Activated naive CD4-positive, alpha-beta T cell treated with anti-CD3 and anti-CD28 coated beads, Interleukin-2, amount 50 U/mL, for 24 hours (primary cell): ENCODE measurements around the gene NOTCH1.
"Not testable (repeated sequence)": the region's sequence is repeated elsewhere in the genome, so short reads cannot be mapped to it uniquely, and the experiment has no call there.

Experiments used
- H3K27ac Mint-ChIP-seq: one replicate; pipeline ENCODE4 v1.8.0; 2021; ENCODE audit warnings: mild to moderate bottlenecking, mixed read lengths
- H3K27me3 Mint-ChIP-seq: one replicate; pipeline ENCODE4 v1.8.0; 2021; ENCODE audit warnings: mixed read lengths
- H3K36me3 Mint-ChIP-seq: one replicate; pipeline ENCODE4 v1.8.0; 2021; ENCODE audit warnings: mixed read lengths
- H3K4me1 Mint-ChIP-seq: one replicate; pipeline ENCODE4 v1.8.0; 2021; ENCODE audit warnings: mixed read lengths
- H3K4me3 Mint-ChIP-seq: one replicate; pipeline ENCODE4 v1.8.0; 2021; ENCODE audit warnings: mild to moderate bottlenecking, mixed read lengths
- H3K9me3 Mint-ChIP-seq: one replicate; pipeline ENCODE4 v1.8.0; 2021; ENCODE audit warnings: mixed read lengths

The NOTCH1 gene

GRCh38 chr9:136570191-136570845 is 24.5 kb upstream of the NOTCH1 start:
- H3K4me3 Mint-ChIP-seq = no peak overlapping the region
- no peaks in the 10 kb centered on the region for H3K27me3 Mint-ChIP-seq
- H3K27ac Mint-ChIP-seq = no peak overlapping the region
- no peaks in the 10 kb centered on the region for H3K36me3 Mint-ChIP-seq
- H3K9me3 Mint-ChIP-seq = no peaks in the 10 kb centered on the region
- H3K4me1 Mint-ChIP-seq = no peaks in the 10 kb centered on the region

- Mint-ChIP-seq H3K27me3 (no peaks in the 10 kb centered on the region), H3K9me3 (no peaks in the 10 kb centered on the region), H3K4me1 (no peaks in the 10 kb centered on the region), H3K4me3 (no peak overlapping the region), H3K27ac (peak overlapping the region; percentile 25), H3K36me3 (no peaks in the 10 kb centered on the region)
Measured at GRCh38 chr9:136569526-136570148, 23.8 kb upstream of the NOTCH1 start.

GRCh38 chr9:136568288-136569081 is 22.6 kb upstream of the NOTCH1 start:
- Mint-ChIP-seq H3K4me1 (no peaks in the 10 kb centered on the region), H3K36me3 (no peaks in the 10 kb centered on the region), H3K27ac (no peak overlapping the region), H3K27me3 (no peaks in the 10 kb centered on the region), H3K4me3 (no peak overlapping the region), H3K9me3 (no peaks in the 10 kb centered on the region)

DNA sequence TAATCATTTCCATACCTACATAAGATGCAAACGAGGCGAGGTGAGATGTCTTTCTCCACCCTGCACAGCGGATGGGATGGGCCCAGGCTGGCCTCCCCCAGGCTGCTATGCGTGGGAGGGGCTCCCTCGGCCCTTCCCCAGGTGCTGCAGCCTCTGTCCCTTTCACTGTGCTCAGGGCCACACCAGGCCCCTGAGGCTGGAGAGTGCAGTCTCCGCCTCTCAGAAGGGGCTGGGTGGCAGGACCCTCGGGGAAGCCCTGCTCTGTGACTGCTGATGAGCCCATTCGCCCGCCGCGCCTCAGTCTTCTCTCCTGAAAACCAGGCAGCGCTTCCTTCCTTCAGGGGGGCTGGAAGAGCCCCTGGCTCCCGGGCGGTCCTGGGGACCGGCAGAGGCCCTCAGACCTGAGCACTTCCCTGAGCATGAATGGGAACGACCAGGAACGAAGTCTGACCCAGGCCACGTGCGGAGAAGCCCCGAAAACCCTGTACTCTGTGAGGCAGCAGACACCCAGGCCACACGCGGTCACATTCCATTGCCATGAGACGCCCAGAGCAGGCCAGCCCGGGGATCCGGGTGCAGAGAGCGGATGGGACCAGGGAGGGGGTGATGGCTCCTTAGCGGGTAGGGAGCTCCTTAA is 21.9 kb upstream of the NOTCH1 start:
- no peaks in the 10 kb centered on the region for H3K9me3 Mint-ChIP-seq
- H3K36me3 Mint-ChIP-seq = no peaks in the 10 kb centered on the region
- H3K4me3 Mint-ChIP-seq = no peak overlapping the region
- no peaks in the 10 kb centered on the region for H3K4me1 Mint-ChIP-seq
- H3K27ac Mint-ChIP-seq = no peak overlapping the region
- H3K27me3 Mint-ChIP-seq = no peaks in the 10 kb centered on the region

- H3K36me3 Mint-ChIP-seq = no peaks in the 10 kb centered on the region
- no peaks in the 10 kb centered on the region for H3K4me1 Mint-ChIP-seq
- no peaks in the 10 kb centered on the region for H3K9me3 Mint-ChIP-seq
- no peak overlapping the region for H3K4me3 Mint-ChIP-seq
- H3K27ac Mint-ChIP-seq = no peak overlapping the region
- H3K27me3 Mint-ChIP-seq = no peaks in the 10 kb centered on the region
Measured at GRCh38 chr9:136566901-136567300, 21.1 kb upstream of the NOTCH1 start.

GRCh38 chr9:136566553-136566895 is 20.7 kb upstream of the NOTCH1 start:
- no peaks in the 10 kb centered on the region for H3K4me1 Mint-ChIP-seq
- H3K4me3 Mint-ChIP-seq = no peak overlapping the region
- H3K27me3 Mint-ChIP-seq = no peaks in the 10 kb centered on the region
- no peaks in the 10 kb centered on the region for H3K9me3 Mint-ChIP-seq
- H3K36me3 Mint-ChIP-seq = no peaks in the 10 kb centered on the region
- H3K27ac Mint-ChIP-seq = no peak overlapping the region

DNA sequence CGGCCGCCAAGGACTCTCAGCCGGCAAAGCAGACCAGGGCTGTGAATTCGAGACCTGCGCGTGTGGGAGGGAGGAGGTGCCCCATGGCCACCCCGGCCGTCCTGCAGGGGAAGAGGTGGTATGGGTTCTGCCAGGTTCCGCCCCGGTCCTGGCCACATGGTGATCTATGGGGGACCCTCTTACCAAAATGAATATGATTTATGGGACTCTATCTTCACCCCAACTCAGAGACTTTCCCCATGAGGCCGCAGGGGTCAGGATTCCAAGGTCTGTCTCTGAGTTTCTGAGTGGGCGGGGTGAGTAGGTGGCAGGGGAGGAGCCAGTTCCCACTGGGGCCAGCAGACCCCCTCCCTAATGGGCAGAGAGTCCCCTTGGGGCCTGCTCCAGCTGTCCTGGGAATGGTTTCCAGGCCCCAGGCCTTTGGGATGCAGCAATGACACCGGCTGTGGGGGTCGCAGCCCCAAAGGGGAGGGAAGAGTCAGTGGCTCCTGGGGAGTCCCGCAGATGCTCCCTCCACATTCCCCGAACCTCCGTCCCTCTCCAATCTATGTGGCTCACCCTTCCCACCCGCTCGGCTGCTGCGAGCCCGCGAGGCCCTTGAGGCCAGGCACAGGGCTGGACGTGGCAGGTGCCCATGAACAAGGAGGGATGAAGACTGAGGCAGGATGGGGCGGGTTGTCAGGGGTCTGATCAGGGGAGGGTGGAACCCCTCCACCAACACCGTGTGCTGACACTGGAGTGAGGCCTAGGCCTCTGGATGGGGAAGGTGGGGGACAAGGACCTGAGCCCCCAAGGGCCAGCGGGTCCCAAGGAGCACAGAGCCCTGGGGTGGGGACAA is 20.1 kb upstream of the NOTCH1 start:
- no peak overlapping the region for H3K4me3 Mint-ChIP-seq
- no peaks in the 10 kb centered on the region for H3K36me3 Mint-ChIP-seq
- H3K27me3 Mint-ChIP-seq = no peaks in the 10 kb centered on the region
- no peaks in the 10 kb centered on the region for H3K4me1 Mint-ChIP-seq
- H3K9me3 Mint-ChIP-seq = no peaks in the 10 kb centered on the region
- no peak overlapping the region for H3K27ac Mint-ChIP-seq

DNA sequence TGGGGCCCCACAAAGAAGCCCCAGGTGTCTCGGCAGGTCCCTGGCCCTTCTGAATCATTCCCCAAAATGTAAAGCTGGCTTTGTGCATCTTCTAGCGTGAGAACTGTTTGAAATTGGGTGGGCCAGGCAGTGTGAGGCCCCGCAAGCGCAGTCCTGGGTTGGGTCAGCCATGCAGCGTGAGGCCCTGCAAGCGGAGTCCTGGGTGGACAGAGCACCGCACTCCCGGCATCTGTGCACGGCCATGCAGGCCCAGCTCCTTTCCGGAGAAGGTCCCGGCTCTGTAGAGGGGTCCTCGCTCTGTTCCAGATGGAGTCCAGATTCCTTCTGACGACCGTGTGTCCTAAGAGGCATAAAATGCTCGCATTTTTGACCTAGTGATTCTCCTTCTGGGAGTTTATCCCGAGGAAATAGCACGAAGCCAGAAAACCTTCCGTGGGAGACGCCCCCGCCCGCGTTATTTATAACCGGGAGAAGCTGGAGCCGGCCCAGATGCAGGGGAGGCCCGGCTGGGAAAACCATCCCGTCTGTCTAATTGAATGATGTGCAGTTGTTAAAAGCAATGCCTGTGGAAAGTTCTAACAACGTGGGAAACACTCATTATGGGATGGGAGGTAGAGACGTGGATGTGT is 19.4 kb upstream of the NOTCH1 start:
- no peaks in the 10 kb centered on the region for H3K9me3 Mint-ChIP-seq
- no peaks in the 10 kb centered on the region for H3K4me1 Mint-ChIP-seq
- no peak overlapping the region for H3K27ac Mint-ChIP-seq
- no peak overlapping the region for H3K4me3 Mint-ChIP-seq
- H3K36me3 Mint-ChIP-seq = no peaks in the 10 kb centered on the region
- H3K27me3 Mint-ChIP-seq = no peaks in the 10 kb centered on the region

DNA sequence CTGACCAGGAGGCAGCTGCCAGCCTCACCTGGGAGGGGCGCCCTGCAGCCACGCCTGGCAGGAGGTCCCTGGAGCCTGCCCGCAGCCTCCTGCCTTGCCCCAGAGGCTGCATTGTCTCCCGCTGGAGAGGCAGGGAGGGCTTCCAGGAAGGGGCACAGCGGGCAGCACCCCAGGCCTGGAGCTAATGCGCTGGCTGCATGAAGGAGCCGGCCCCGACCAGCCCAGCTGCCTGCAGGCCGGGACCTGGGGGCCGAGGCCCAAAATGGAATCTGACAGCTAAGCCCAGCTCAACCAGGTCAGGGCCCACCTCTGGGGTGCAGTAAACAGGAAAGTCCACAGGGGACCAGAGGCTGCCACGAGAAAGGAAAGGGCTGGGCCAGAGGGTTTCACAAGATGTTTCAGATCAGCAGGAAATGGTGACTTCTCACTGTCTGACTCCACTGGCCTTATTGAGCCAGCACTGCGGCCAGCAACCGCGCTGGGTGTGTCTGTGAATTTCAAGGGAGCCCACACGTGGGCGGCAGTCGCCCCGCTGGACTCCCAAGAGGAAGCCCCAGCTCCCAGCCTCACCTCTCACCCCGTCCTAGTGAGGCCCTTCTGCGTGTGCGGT is 18.6 kb upstream of the NOTCH1 start:
- no peaks in the 10 kb centered on the region for H3K9me3 Mint-ChIP-seq
- no peaks in the 10 kb centered on the region for H3K27me3 Mint-ChIP-seq
- no peak overlapping the region for H3K4me3 Mint-ChIP-seq
- no peaks in the 10 kb centered on the region for H3K36me3 Mint-ChIP-seq
- H3K27ac Mint-ChIP-seq = no peak overlapping the region
- no peaks in the 10 kb centered on the region for H3K4me1 Mint-ChIP-seq

DNA sequence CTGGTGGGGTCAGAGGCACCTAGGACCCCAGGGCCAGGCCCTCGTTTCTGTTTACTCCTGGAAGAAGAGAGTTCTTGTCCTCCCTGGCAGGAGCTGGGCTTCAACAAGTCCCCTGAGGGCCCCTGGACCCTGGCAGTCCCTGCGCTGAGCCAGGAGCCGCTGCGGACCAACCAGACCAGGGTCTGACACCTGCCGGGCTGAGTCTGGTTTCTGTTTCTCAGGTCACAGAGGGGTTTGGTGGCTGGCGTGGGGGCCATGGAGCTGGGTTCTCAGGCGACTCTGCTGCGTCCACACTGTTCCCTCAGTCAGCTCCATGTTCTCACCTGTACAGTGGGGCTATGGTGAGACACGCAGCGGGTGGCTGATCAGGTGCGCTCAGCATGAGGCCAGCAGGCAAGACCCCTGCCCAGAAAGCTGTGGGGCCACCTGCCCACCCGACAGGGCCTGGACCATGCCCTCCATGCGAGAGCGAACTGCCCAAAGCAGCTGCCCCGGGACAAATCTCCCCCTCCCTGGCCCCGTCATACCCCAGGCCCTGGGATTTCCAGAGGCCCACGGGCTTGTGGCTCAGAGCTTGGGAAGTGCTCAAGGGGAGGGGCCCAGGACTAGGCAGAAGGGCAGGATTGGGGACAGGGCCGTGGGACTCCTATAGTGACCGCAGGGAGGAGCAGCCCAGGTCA is 17.9 kb upstream of the NOTCH1 start:
- H3K9me3 Mint-ChIP-seq = no peaks in the 10 kb centered on the region
- no peaks in the 10 kb centered on the region for H3K36me3 Mint-ChIP-seq
- no peak overlapping the region for H3K4me3 Mint-ChIP-seq
- H3K27ac Mint-ChIP-seq = no peak overlapping the region
- H3K4me1 Mint-ChIP-seq = no peaks in the 10 kb centered on the region
- H3K27me3 Mint-ChIP-seq = no peaks in the 10 kb centered on the region

DNA sequence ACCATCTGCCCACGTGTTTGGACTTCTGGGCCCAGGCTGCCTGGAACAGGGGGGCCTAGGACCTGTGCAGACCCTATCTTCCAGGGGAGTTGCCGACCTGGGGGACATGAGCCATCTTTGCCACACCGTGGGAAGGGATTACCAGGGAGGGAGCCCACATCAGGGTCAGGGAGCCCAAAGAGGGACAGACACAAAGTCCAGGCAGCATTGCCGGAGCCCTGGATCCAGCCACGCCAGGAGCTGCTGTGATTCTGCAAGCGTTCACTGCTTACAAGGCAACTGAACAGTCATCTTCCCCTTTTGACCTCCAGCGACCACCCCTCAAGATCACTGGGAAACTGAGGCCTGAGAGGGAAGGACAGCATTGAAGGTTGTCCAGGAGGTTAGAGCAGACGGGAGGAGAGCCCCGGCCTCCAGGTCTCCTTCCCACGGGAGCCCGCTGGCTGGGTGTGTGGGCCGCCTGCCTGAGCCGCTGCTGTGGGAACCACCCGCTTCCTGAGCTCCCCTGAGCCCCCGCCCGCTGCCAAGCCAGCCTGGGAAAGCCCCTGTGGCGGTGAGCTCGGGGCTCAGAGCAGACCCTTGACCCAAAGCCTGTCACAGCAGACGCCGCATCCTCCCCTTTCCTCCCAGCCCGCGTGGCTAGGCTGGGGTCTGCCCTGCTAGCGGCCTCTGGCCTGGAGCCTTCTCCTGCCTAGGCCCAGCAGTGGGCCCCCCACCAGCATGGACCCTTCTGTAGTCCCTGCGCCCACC is 17.1 kb upstream of the NOTCH1 start:
- Mint-ChIP-seq H3K4me1 (peaks cover 4% of the 10 kb centered on the region), H3K27ac (no peak overlapping the region), H3K9me3 (no peaks in the 10 kb centered on the region), H3K36me3 (no peaks in the 10 kb centered on the region), H3K27me3 (no peaks in the 10 kb centered on the region), H3K4me3 (no peak overlapping the region)

- no peaks in the 10 kb centered on the region for H3K27me3 Mint-ChIP-seq
- H3K27ac Mint-ChIP-seq = no peak overlapping the region
- H3K36me3 Mint-ChIP-seq = no peaks in the 10 kb centered on the region
- no peak overlapping the region for H3K4me3 Mint-ChIP-seq
- H3K4me1 Mint-ChIP-seq = peaks cover 4% of the 10 kb centered on the region
- no peaks in the 10 kb centered on the region for H3K9me3 Mint-ChIP-seq
Measured at GRCh38 chr9:136561779-136562178, 15.9 kb upstream of the NOTCH1 start.

DNA sequence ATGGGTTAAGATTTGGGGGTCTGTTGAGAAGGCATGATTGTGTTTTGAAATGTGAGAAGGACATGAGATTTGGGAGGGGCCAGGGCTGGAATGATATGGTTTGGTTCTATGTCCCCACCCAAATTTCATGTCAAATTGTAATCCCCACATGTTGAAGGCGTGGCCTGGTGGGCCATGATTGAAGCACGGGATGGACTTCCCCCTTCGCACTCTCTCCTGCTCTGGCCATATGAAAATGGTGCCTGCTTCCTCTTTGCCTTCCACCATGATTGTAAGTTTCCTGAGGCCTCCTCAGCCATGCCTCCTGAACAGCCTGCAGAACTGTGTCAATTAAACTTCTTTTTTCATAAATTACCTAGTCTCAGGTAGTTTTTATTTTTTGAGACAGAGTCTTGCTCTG is 14.7 kb upstream of the NOTCH1 start:
- H3K4me1 Mint-ChIP-seq = peaks cover 4% of the 10 kb centered on the region
- H3K27ac Mint-ChIP-seq = no peak overlapping the region
- H3K36me3 Mint-ChIP-seq = no peaks in the 10 kb centered on the region
- no peaks in the 10 kb centered on the region for H3K27me3 Mint-ChIP-seq
- H3K4me3 Mint-ChIP-seq = no peak overlapping the region
- no peaks in the 10 kb centered on the region for H3K9me3 Mint-ChIP-seq

DNA sequence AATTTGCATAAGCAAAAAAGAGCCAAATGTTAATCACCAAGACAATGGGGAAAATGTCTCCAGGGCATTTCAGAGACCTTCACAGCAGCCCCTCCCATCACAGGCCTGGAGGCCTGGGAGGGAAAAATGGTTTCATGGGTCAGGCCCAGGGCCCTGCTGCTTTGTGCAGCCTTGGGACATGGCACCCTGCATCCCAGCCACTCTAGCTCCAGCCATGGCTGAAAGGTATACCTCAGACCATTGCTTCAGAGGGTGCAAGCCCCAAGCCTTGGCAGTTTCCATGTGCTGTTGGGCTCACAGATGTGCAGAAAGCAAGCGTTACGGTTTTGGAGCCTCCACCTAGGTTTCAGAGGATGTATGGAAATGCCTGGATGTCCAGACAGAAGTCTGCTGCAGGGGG is 13.5 kb upstream of the NOTCH1 start:
- not testable (repeated sequence) for H3K4me1 Mint-ChIP-seq, H3K4me3 Mint-ChIP-seq, H3K36me3 Mint-ChIP-seq, H3K27me3 Mint-ChIP-seq, H3K9me3 Mint-ChIP-seq, H3K27ac Mint-ChIP-seq
